ENCODE results near the gene CD79B. TPM values are rescaled to one million over a fixed set of nuclear protein-coding genes. Genes with fewer than 3 reads are reported as not detected.
A peak's percentile ranks its signal among the peaks of the same experiment; 100 is the strongest.

CD79B gene
- total and polyA plus RNA-seq, 2 experiments from 2014 or later: 1.3 to 2.5 TPM

DNA sequence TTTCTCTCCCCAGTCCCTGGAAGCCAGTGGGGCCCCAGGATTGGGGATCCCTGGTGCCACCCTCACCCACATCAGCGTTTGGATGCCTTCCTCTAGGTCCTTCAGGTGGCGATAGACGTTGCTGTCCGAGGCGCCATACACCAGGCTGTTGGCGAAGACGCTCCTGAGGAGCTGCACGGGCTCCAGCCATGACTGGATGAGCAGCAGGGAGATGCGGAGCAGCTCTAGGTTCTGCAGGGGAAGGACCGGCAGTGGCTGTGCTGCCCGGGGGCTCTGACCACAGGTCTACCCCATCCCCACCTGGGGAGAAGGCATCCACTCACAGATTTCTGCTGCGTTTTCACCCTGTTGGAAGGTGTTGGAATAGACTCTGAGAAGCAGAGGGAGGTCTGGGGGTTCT lies 51.4 kb downstream of the CD79B start:
- no peaks in the 10 kb centered on the region for H3K36me3 Mint-ChIP-seq (ENCODE audit: low read depth)
- no peaks in the 10 kb centered on the region for H3K36me3 ChIP-seq (ENCODE audit: insufficient read depth)
- H3K79me2 ChIP-seq (replicated peaks; ENCODE audit: insufficient read depth): no peaks in the 10 kb centered on the region
- no peaks in the 10 kb centered on the region for H3F3A ChIP-seq (replicated peaks; ENCODE audit: low read depth)
- H3K4me1 Mint-ChIP-seq: peaks cover 16% of the 10 kb centered on the region
- no peak for DNase-seq (ENCODE audit: low spot score)
- peak overlapping the region; percentile 30; the same call in 1 of the 3 replicates for H3K4me3 Mint-ChIP-seq
- peak overlapping the region; percentile 49; the same call in 1 of the 2 replicates for H3K4me2 ChIP-seq
- H3K27me3 ChIP-seq (ENCODE audit: insufficient read depth): no peaks in the 10 kb centered on the region
- H3K4me3 ChIP-seq: peak overlapping the region; percentile 24; the same call in 1 of the 2 replicates
- H3K27me3 Mint-ChIP-seq (ENCODE audit: insufficient read depth, low read depth, poor library complexity): peaks cover 3% of the 10 kb centered on the region
- no peaks in the 10 kb centered on the region; the same call in 2 of the 3 replicates for H3K9me3 Mint-ChIP-seq
- H3K27ac ChIP-seq (ENCODE audit: low read depth): no peak overlapping the region
- no peaks in the 10 kb centered on the region for H4K20me1 ChIP-seq (replicated peaks; ENCODE audit: insufficient read depth)
- H3K27ac Mint-ChIP-seq: no peak overlapping the region
- H2AFZ ChIP-seq: peak overlapping the region; percentile 95
- TF ChIP-seq, protein P1, sequence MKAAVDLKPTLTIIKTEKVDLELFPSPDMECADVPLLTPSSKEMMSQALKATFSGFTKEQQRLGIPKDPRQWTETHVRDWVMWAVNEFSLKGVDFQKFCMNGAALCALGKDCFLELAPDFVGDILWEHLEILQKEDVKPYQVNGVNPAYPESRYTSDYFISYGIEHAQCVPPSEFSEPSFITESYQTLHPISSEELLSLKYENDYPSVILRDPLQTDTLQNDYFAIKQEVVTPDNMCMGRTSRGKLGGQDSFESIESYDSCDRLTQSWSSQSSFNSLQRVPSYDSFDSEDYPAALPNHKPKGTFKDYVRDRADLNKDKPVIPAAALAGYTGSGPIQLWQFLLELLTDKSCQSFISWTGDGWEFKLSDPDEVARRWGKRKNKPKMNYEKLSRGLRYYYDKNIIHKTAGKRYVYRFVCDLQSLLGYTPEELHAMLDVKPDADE (IDR thresholded peaks at IDR 0.05): no peak
- TF ChIP-seq, protein P2, sequence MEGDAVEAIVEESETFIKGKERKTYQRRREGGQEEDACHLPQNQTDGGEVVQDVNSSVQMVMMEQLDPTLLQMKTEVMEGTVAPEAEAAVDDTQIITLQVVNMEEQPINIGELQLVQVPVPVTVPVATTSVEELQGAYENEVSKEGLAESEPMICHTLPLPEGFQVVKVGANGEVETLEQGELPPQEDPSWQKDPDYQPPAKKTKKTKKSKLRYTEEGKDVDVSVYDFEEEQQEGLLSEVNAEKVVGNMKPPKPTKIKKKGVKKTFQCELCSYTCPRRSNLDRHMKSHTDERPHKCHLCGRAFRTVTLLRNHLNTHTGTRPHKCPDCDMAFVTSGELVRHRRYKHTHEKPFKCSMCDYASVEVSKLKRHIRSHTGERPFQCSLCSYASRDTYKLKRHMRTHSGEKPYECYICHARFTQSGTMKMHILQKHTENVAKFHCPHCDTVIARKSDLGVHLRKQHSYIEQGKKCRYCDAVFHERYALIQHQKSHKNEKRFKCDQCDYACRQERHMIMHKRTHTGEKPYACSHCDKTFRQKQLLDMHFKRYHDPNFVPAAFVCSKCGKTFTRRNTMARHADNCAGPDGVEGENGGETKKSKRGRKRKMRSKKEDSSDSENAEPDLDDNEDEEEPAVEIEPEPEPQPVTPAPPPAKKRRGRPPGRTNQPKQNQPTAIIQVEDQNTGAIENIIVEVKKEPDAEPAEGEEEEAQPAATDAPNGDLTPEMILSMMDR (conservative IDR thresholded peaks at IDR 0.05; ENCODE audit: low read depth in 2 of 2): no peak
- no peak for TF ChIP-seq NANOG (IDR thresholded peaks at IDR 0.05; ENCODE audit: borderline replicate concordance)
- ATAC-seq: no peak
- H3K9me2 ChIP-seq (ENCODE audit: insufficient read depth): no peaks in the 10 kb centered on the region
- H3K4me1 ChIP-seq (ENCODE audit: insufficient read depth): peaks cover 14% of the 10 kb centered on the region; the same call in 1 of the 2 replicates

Small RNA genes lying within 50 kb of the gene (small RNA-seq; reads per million reads assigned to genes)
- not detected for gene AC040958.1 (ENCODE audit: low replicate concordance)
- gene AC127029.1 (ENCODE audit: low replicate concordance): not detected
- gene GH1 (ENCODE audit: low replicate concordance): not detected

Other genes with a start within 250 kb of the CD79B start
- 98.8 and 119 TPM in 2 replicates for gene LIMD2, start 232.2 kb downstream of the CD79B start, total RNA-seq (2014; rRNA removed; shearing (Covaris generic))
- gene LIMD2, start 232.2 kb downstream of the CD79B start, polyA plus RNA-seq (2016; fragmentation: Nextera tagmentation; extraction: Ambion mirVana): 105 and 107 TPM in 2 replicates
- 21.2 and 28.8 TPM in 2 replicates for gene STRADA, start 190.5 kb downstream of the CD79B start, total RNA-seq (2014; rRNA removed; shearing (Covaris generic))
- gene STRADA, start 190.5 kb downstream of the CD79B start, polyA plus RNA-seq (2016; fragmentation: Nextera tagmentation; extraction: Ambion mirVana): 17.8 and 18.0 TPM in 2 replicates
- gene CCDC47, start 158.7 kb downstream of the CD79B start, total RNA-seq (2014; rRNA removed; shearing (Covaris generic)): 56.4 and 61.9 TPM in 2 replicates
- gene CCDC47, start 158.7 kb downstream of the CD79B start, polyA plus RNA-seq (2016; fragmentation: Nextera tagmentation; extraction: Ambion mirVana): 31.5 and 38.5 TPM in 2 replicates
- gene DDX42, start 158.2 kb downstream of the CD79B start, total RNA-seq (2014; rRNA removed; shearing (Covaris generic)): 101 TPM in 2 replicates
- 50.9 and 57.8 TPM in 2 replicates for gene DDX42, start 158.2 kb downstream of the CD79B start, polyA plus RNA-seq (2016; fragmentation: Nextera tagmentation; extraction: Ambion mirVana)
- gene PSMC5, start 104.9 kb downstream of the CD79B start, total RNA-seq (2014; rRNA removed; shearing (Covaris generic)): 93.1 and 105 TPM in 2 replicates
- 186 and 199 TPM in 2 replicates for gene PSMC5, start 104.9 kb downstream of the CD79B start, polyA plus RNA-seq (2016; fragmentation: Nextera tagmentation; extraction: Ambion mirVana)
- gene FTSJ3, start 104.7 kb downstream of the CD79B start, total RNA-seq (2014; rRNA removed; shearing (Covaris generic)): 48.4 and 61.5 TPM in 2 replicates
- 28.1 and 29.2 TPM in 2 replicates for gene FTSJ3, start 104.7 kb downstream of the CD79B start, polyA plus RNA-seq (2016; fragmentation: Nextera tagmentation; extraction: Ambion mirVana)
- 121 and 133 TPM in 2 replicates for gene SMARCD2, start 89.6 kb downstream of the CD79B start, total RNA-seq (2014; rRNA removed; shearing (Covaris generic))
- gene SMARCD2, start 89.6 kb downstream of the CD79B start, polyA plus RNA-seq (2016; fragmentation: Nextera tagmentation; extraction: Ambion mirVana): 34.9 and 36.4 TPM in 2 replicates
- not detected in 2 replicates for gene CSH2, start 58.7 kb downstream of the CD79B start, total RNA-seq (2014; rRNA removed; shearing (Covaris generic))
- gene CSH2, start 58.7 kb downstream of the CD79B start, polyA plus RNA-seq (2016; fragmentation: Nextera tagmentation; extraction: Ambion mirVana): 0.37 and 0.43 TPM in 2 replicates
- gene GH2, start 50.4 kb downstream of the CD79B start, total RNA-seq (2014; rRNA removed; shearing (Covaris generic)): 0.27 and 0.59 TPM in 2 replicates
- 2.3 TPM in 2 replicates for gene GH2, start 50.4 kb downstream of the CD79B start, polyA plus RNA-seq (2016; fragmentation: Nextera tagmentation; extraction: Ambion mirVana)
- gene CSH1, start 35.8 kb downstream of the CD79B start, total RNA-seq (2014; rRNA removed; shearing (Covaris generic)): not detected in 2 replicates
- gene CSH1, start 35.8 kb downstream of the CD79B start, polyA plus RNA-seq (2016; fragmentation: Nextera tagmentation; extraction: Ambion mirVana): 0.68 TPM in 1 of 2 replicates, not detected in the other
- not detected in 2 replicates for gene CSHL1, start 21.1 kb downstream of the CD79B start, total RNA-seq (2014; rRNA removed; shearing (Covaris generic))
- gene CSHL1, start 21.1 kb downstream of the CD79B start, polyA plus RNA-seq (2016; fragmentation: Nextera tagmentation; extraction: Ambion mirVana): 0.44 TPM in 1 of 2 replicates, not detected in the other
- not detected in 2 replicates for gene GH1, start 13.5 kb downstream of the CD79B start, total RNA-seq (2014; rRNA removed; shearing (Covaris generic))
- 0.57 TPM in 1 of 2 replicates, not detected in the other for gene GH1, start 13.5 kb downstream of the CD79B start, polyA plus RNA-seq (2016; fragmentation: Nextera tagmentation; extraction: Ambion mirVana)
- gene SCN4A, start 40.6 kb upstream of the CD79B start, total RNA-seq (2014; rRNA removed; shearing (Covaris generic)): 7.9 and 8.5 TPM in 2 replicates
- 2.3 and 2.5 TPM in 2 replicates for gene SCN4A, start 40.6 kb upstream of the CD79B start, polyA plus RNA-seq (2016; fragmentation: Nextera tagmentation; extraction: Ambion mirVana)
- gene PRR29, start 66.0 kb upstream of the CD79B start, total RNA-seq (2014; rRNA removed; shearing (Covaris generic)): 0.74 and 1.3 TPM in 2 replicates
- 0.24 and 0.66 TPM in 2 replicates for gene PRR29, start 66.0 kb upstream of the CD79B start, polyA plus RNA-seq (2016; fragmentation: Nextera tagmentation; extraction: Ambion mirVana)
- gene ICAM2, start 88.3 kb upstream of the CD79B start, total RNA-seq (2014; rRNA removed; shearing (Covaris generic)): 0.31 and 0.58 TPM in 2 replicates
- 0.57 and 0.86 TPM in 2 replicates for gene ICAM2, start 88.3 kb upstream of the CD79B start, polyA plus RNA-seq (2016; fragmentation: Nextera tagmentation; extraction: Ambion mirVana)
- gene ERN1, start 197.8 kb upstream of the CD79B start, total RNA-seq (2014; rRNA removed; shearing (Covaris generic)): 4.1 and 5.9 TPM in 2 replicates
- gene ERN1, start 197.8 kb upstream of the CD79B start, polyA plus RNA-seq (2016; fragmentation: Nextera tagmentation; extraction: Ambion mirVana): 4.2 and 7.5 TPM in 2 replicates

All from GM23338 (cell line).